ENCODE measurements around the gene TRIP12.
"Not testable (repeated sequence)": the region's sequence is repeated elsewhere in the genome, so short reads cannot be mapped to it uniquely, and the experiment has no call there.

TRIP12 gene

DNA sequence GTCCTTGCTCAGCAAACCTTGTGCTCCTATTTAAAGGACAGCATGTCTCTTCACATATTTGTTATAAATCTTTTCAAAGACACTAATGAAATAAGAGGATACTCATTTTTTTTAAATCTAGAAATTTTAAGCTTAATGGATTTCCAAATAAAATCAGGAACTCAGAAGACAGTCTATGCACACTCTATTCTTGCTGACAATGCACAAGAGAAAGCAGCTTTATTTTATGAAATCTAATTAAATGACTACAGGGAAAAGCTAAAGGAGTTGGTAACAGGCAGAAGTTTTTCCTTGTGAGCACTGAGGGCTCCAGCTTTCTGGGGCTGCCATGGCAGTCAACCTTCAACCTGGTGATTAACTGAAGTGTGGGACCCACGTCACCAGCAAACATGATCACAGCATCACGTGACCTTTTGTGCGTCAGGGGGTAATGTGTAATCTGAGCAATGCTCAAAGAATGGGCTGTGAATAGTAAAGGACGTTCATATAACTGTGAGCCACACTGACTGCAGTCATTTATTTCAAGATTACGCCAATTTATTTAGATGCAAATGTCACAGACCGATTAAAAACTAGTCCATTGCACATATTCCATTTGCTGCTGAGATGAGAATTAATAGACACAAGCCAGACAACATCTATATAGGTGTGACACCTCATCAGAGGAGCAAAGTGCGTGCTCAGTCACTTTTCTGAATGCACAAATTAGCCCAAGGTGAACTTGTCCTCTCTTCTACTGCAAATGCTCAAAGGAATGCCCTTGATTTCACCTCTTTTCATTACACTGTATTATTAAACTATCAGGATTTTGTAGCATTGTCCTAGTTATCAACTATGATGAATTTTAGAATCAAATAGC lies 195.9 kb downstream of the TRIP12 start:
- no peak for FAIRE-seq

DNA sequence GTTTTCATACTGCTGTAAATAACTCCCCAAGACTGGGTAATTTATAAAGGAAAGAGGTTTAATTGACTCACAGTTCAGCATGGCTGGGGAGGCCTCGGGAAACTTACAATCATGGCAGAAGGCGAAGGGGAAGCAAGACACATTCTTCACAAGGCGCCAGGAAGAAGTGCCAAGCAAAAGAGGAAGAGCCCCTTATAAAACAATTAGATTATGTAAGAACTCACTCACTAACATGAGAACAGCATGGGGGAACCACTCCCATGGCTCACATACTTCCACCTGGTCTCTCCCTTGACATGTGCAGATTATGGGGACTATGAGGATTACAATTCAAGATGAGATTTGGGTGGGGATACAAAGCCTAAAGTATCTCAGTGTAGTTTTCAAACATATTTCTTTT lies 198.6 kb downstream of the TRIP12 start:
- FAIRE-seq; DNase-seq (ENCODE audit: low spot score): not testable (repeated sequence)

More for the DNA sequence above, 195.9 kb downstream of the TRIP12 start:
- DNase-seq (ENCODE audit: low spot score), result peak; percentile 19

DNA sequence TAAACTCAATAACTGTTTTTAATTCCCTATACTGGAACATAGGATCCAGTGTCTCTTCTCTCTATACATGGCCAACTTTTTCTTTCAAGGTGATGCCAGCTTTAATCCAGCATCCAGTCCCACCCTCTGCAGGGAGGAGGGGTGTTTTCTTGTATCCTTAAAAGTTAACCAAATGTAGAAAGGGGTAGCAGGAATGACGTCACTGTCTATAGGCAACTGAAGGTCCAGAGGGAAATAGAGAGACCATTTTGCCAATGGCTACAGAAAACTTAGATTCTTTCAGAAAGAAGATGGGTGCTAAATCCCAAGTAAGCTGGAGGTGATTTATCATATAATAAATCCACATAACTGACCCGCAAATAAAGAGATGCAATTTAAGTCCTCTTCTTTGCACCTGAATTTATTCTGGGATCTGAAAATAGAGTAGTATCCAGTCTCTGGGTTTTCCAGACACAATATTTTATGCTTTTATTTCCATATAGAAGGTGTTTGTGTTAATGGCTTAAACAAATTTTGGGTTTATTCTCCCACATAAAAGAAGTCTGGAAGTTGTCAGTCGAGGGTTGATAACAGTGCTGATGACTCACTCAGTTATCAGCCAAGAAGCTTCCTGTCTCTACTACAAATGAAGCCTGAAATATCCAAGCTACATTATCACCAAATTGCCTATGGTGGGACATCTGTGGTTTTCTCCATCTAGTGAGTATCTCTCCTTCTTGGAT lies 201.7 kb downstream of the TRIP12 start:
- FAIRE-seq, result no peak
- DNase-seq (ENCODE audit: low spot score), result no peak

DNA sequence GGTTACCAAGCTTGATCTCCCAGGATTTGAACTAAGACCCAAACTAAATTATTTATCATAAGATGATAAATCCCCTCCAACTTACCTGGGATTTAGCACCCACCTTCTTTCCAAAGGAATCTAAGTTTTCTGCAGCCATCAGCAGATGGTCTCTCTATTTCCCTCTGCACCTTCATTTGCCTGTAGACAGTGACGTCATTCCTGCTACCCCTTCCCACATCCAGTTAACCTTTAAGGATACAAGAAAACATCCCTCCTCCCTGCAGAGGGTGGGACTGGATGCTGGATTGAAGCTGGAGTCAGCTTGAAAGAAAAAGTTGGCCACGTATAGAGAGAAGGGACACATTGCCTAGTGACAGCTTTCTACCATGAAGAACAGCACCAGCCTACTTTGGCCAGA lies 203.8 kb downstream of the TRIP12 start:
- DNase-seq (ENCODE audit: low spot score) (no peak), FAIRE-seq (no peak)

DNA sequence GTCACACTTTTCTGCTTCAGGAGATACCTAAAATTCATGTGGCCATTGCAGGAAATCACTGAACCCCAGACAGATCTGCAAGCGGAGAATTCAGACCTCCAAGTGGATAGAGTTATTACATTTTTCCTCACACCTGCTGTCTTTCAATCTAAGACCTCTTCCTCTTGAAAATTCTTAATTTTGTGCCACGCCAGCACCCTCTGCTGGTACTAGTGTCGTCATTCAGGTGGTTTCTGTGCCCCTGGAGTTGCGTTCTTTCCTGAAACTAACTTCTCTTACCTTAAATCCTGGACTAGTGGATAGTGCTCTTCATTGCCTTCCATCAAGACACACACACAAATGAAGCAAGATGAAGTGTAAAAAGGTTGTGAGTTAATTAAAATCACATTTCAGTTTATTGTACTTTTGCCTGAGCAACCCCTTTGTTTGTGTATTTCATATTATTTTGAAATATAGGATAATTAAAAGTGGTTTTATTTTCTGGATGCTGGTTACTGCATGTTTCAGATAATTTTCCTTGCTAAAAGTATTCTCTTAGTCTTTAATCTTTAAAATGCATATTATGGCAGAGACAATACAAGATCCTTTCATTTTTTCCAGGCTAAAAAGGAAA lies 205.8 kb downstream of the TRIP12 start:
- FAIRE-seq, result no peak

DNA sequence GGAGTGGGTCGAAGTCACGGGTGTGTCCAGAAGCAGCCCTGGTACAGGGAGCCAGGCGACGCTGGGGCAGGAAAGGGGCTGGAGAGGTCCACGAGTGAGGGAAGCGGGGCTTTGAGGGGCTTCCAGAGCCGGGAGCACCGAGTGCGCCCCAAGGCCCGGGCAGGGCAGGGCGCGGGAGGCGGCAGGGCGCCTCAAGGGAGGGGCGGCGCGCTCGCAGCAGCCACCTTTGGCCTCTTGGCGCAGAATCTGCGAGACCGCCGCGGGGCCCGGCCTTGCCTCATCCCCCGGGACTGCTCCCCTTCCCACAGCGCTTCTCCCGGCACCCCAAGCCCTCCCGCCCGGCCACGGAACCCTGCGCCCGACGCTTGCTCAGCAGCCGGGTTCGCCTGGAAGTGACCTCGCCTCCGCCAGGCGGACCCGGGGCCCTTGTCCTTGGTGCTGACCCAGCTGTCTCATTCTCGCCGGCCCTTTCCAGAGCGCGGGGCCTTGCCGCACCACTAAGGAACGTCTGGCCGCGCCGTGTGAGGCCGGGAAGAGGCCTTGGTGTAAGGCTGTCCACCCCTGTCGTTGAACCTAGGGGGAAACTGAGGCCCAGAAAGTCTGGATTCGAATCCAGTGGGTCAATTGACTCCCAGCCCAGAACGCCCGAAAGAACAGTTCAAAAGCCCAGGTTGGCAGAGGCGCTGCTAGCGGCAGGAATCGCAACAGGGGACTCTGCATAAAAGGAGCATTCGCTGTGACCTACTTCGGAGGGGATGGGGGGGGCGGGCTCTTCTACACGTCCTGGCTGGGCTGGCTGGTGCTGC lies 206.9 kb downstream of the TRIP12 start:
- FAIRE-seq (no peak), DNase-seq (ENCODE audit: low spot score) (peak; percentile 75)

More for the DNA sequence above, 205.8 kb downstream of the TRIP12 start:
- DNase-seq (ENCODE audit: low spot score), result peak; percentile 47

DNA sequence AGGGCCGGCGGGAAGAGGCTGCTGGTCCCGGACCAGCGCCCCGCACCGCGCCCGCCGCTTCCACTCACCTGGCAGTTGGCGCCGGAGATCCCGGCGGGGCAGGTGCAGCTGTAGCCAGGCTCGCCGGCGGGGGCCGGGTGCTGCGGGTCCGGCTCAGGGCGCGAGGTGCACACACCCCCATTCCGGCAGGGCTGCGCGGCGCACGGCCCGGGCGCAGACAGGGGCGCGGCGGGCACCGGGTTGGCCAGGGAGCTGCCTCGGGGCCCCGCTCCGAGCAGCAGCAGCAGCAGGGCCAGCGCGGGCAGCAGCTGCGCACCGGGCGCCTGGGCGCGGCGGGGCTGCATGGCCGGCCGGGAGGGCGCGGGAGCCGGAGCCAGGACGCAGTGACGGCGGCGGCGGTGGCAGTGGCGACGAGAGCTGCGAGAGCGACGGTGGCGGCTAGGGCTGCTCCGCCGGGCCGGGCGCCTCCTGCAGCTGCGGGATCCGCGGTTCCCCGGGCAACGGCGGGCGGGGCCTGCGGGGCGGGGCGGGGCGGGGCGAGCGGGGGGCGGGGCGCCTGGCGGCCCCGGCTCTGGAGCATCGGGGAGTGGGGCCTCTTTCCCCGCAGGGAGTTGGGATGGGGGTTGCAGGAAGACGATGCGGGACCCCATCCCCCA lies 207.6 kb downstream of the TRIP12 start, which contains the start of gene DNER:
DNER (minus strand) TSS at position 476 of the 656 bp plus-strand sequence; CDS start at position 344, 132 bp downstream.
- FAIRE-seq, result no peak
- peak; percentile 74 for DNase-seq (ENCODE audit: low spot score)
